HepG2 (cell line): ENCODE data around the gene SEMA6B. TPM values are rescaled to one million over a fixed set of nuclear protein-coding genes. Genes with fewer than 3 reads are reported as not detected.
A peak's percentile ranks its signal among the peaks of the same experiment; 100 is the strongest.

Source experiments
- DR1 ChIP-seq: sonication (generic); formaldehyde crosslinking; IDR thresholded peaks from 2 replicates; pipeline ENCODE4 v1.8.0; 2021; ENCODE audit warnings: mild to moderate bottlenecking, missing genetic modification reagents, inconsistent platforms
- HMG20B ChIP-seq: conservative IDR thresholded peaks from 2 replicates; pipeline ENCODE4 v1.6.1; 2016; ENCODE audit warnings: missing genetic modification reagents, missing compliant biosample characterization
- HNF1A ChIP-seq, 2 experiments: sonication (generic) in 1 of 2; formaldehyde crosslinking in 1 of 2; IDR thresholded peaks; 2 replicates each; pipeline versions ENCODE4 v1.4.0 to v1.6.1; 2016 to 2020; ENCODE audit warnings: borderline replicate concordance in 1 of 2, low read depth in 1 of 2, mild to moderate bottlenecking in 1 of 2, missing genetic modification reagents in 1 of 2
- KMT2A ChIP-seq: sonication (generic); formaldehyde crosslinking; IDR thresholded peaks from 2 replicates; pipeline ENCODE4 v1.4.0; 2020; ENCODE audit warnings: missing genetic modification reagents
- MAX ChIP-seq: IDR thresholded peaks from 2 replicates; pipeline ENCODE4 v1.6.1; 2012; ENCODE audit warnings: inconsistent platforms
- MEIS1 ChIP-seq: sonication (generic); formaldehyde crosslinking; IDR thresholded peaks from 2 replicates; pipeline ENCODE4 v1.9.0; 2021; ENCODE audit warnings: mild to moderate bottlenecking, missing genetic modification reagents, moderate library complexity, borderline replicate concordance
- MEIS2 ChIP-seq: sonication (generic); formaldehyde crosslinking; IDR thresholded peaks from 2 replicates; pipeline ENCODE4 v1.9.0; 2021; ENCODE audit warnings: mild to moderate bottlenecking, missing genetic modification reagents
- NCOR1 ChIP-seq: fragments of 200-600 bp; sonication (generic); IDR thresholded peaks from 2 replicates; pipeline ENCODE4 v1.7.0; 2017; ENCODE audit warnings: antibody characterized with exemption, low read length, borderline replicate concordance
- NR2C2 ChIP-seq: sonication (generic); formaldehyde crosslinking; IDR thresholded peaks from 2 replicates; pipeline ENCODE4 v1.4.0; 2020; ENCODE audit warnings: missing genetic modification reagents, mild to moderate bottlenecking, moderate library complexity, borderline replicate concordance
- POLR2A ChIP-seq, 2 experiments: IDR thresholded peaks; 2 replicates each; pipeline ENCODE4 v1.6.1; 2011; ENCODE audit warnings: low read depth in 2 of 2, low read length in 2 of 2, mild to moderate bottlenecking in 1 of 2, moderate library complexity in 1 of 2; ENCODE audit not compliant: insufficient read depth in 1 of 2
- REST ChIP-seq, 2 experiments: IDR thresholded peaks; 2 replicates each; pipeline ENCODE4 v1.6.1; 2011 to 2012; ENCODE audit warnings: low read length in 2 of 2, borderline replicate concordance in 1 of 2, low read depth in 1 of 2, mild to moderate bottlenecking in 1 of 2, moderate library complexity in 1 of 2
- SALL2 ChIP-seq: sonication (generic); formaldehyde crosslinking; IDR thresholded peaks from 2 replicates; pipeline ENCODE4 v1.8.1; 2023; ENCODE audit warnings: mild to moderate bottlenecking, missing genetic modification reagents, inconsistent platforms
- SCMH1 ChIP-seq: sonication (generic); formaldehyde crosslinking; IDR thresholded peaks from 2 replicates; pipeline ENCODE4 v1.9.0; 2021; ENCODE audit warnings: missing genetic modification reagents, mild to moderate bottlenecking, borderline replicate concordance
- ZC3H4 ChIP-seq: sonication (generic); formaldehyde crosslinking; IDR thresholded peaks from 2 replicates; pipeline ENCODE4 v1.4.0; 2020; ENCODE audit warnings: missing genetic modification reagents, borderline replicate concordance
- ZNF224 ChIP-seq: sonication (generic); formaldehyde crosslinking; IDR thresholded peaks from 2 replicates; pipeline ENCODE4 v1.5.0; 2020; ENCODE audit warnings: mild to moderate bottlenecking, missing genetic modification reagents
- ZNF225 ChIP-seq: sonication (generic); formaldehyde crosslinking; IDR thresholded peaks from 2 replicates; pipeline ENCODE4 v1.4.0; 2020; ENCODE audit warnings: mild to moderate bottlenecking, missing genetic modification reagents
- ZNF317 ChIP-seq: sonication (generic); formaldehyde crosslinking; IDR thresholded peaks from 2 replicates; pipeline ENCODE4 v1.5.0; 2020; ENCODE audit warnings: mild to moderate bottlenecking, missing genetic modification reagents
- ZNF724P ChIP-seq: sonication (generic); formaldehyde crosslinking; IDR thresholded peaks from 2 replicates; pipeline ENCODE4 v1.8.0; 2022; ENCODE audit warnings: missing genetic modification reagents, borderline replicate concordance
- ZNF773 ChIP-seq: sonication (generic); formaldehyde crosslinking; IDR thresholded peaks from 2 replicates; pipeline ENCODE4 v1.4.0; 2020; ENCODE audit warnings: missing genetic modification reagents, borderline replicate concordance
- ZNF788 ChIP-seq: sonication (generic); formaldehyde crosslinking; IDR thresholded peaks from 2 replicates; pipeline ENCODE4 v1.5.0; 2020; ENCODE audit warnings: mild to moderate bottlenecking, missing genetic modification reagents, borderline replicate concordance
- ZSCAN22 ChIP-seq: sonication (generic); formaldehyde crosslinking; IDR thresholded peaks from 2 replicates; pipeline ENCODE4 v1.4.0; 2020; ENCODE audit warnings: mild to moderate bottlenecking, missing genetic modification reagents
- polyA plus RNA-seq, 8 experiments: library from polyadenylated mRNA; depleted of rRNA in 3 of 8; stranded (reverse) in 7 of 8; unstranded in 1 of 8; fragments of >200 nt; fragmentation: Illumina TruSeq in 4 of 8; extraction: Trizol in 4 of 8; gene quantifications; 2 replicates each; pipeline versions ENCODE4 v1.2.1 to v1.2.3, GENCODE V29; 2011 to 2016; ENCODE audit warnings: low read depth in 4 of 8, missing spikeins in 1 of 8, mixed read lengths in 1 of 8; ENCODE audit not compliant: insufficient read depth in 1 of 8
- total RNA-seq, 5 experiments: library from RNA; depleted of rRNA; stranded (reverse); fragments of >200 nt; fragmentation: Illumina TruSeq; extraction: Trizol; gene quantifications; 2 replicates each; pipeline ENCODE4 v1.2.3, GENCODE V29; 2016; ENCODE audit warnings: low read depth in 1 of 5

The SEMA6B gene
- total and polyA plus RNA-seq, 2 of the 13 experiments (the other 11 are each of a cell fraction or from before 2014, with no cell fraction given) = 45.5 to 67.1 TPM

- peak; percentile 57; the same call in 1 of the 2 replicates for TF ChIP-seq ZNF788 (CRISPR knock-in tag)
- TF ChIP-seq ZNF225 = 0 out of 2 replicates have a peak, but pooled peaks have one; percentile 41
- TF ChIP-seq HMG20B (CRISPR knock-in tag) = no peak
- TF ChIP-seq ZSCAN22 (CRISPR knock-in tag) = no peak
- TF ChIP-seq HNF1A (IDR thresholded peaks at IDR 0.05; ENCODE audit: low read depth) = no peak
- peak; percentile 33; the same call in 1 of the 2 replicates for TF ChIP-seq HNF1A (CRISPR knock-in tag; IDR thresholded peaks at IDR 0.05; ENCODE audit: borderline replicate concordance)
- no peak for TF ChIP-seq ZNF224 (CRISPR knock-in tag)
- no peak for TF ChIP-seq DR1 (CRISPR knock-in tag)
- no peak for TF ChIP-seq ZNF724P (CRISPR knock-in tag)
- TF ChIP-seq NCOR1 = peak; percentile 14; the same call in 1 of the 2 replicates
- no peak for TF ChIP-seq SALL2 (CRISPR knock-in tag)
- TF ChIP-seq SCMH1 (CRISPR knock-in tag) = no peak
- peak; percentile 54; the same call in 1 of the 2 replicates for TF ChIP-seq MEIS1 (CRISPR knock-in tag)
- TF ChIP-seq MAX = peak; percentile 44
- no peak for TF ChIP-seq NR2C2 (CRISPR knock-in tag)
- TF ChIP-seq ZC3H4 = no peak
- TF ChIP-seq ZNF773 (CRISPR knock-in tag) = no peak
- 0 out of 2 replicates have a peak, but pooled peaks have one; percentile 25 for TF ChIP-seq KMT2A (CRISPR knock-in tag)
- no peak for TF ChIP-seq REST (IDR thresholded peaks at IDR 0.05; ENCODE audit: borderline replicate concordance in 1 of 2, low read depth in 1 of 2, low read length in 2 of 2)
- TF ChIP-seq ZNF317 (CRISPR knock-in tag) = no peak
- TF ChIP-seq MEIS2 (CRISPR knock-in tag) = no peak
- TF ChIP-seq POLR2A (IDR thresholded peaks at IDR 0.05; ENCODE audit: insufficient read depth in 1 of 2, low read depth in 2 of 2, low read length in 2 of 2) = 0 out of 4 replicates have a peak, but pooled peaks of 1 of the 2 experiments have one; percentile 27
Measured at GRCh38 chr19:4576016-4576933, 16.8 kb upstream of the SEMA6B start (continued).
